HG03571 (cell line): Measurements from ENCODE around the gene LCN2.
"Not testable (repeated sequence)": the region's sequence is repeated elsewhere in the genome, so short reads cannot be mapped to it uniquely, and the experiment has no call there.

Experiments
- ATAC-seq: cut with Tn5 transposase; IDR thresholded peaks from one replicate; pipeline ENCODE4 v1.9.1; 2021; ENCODE audit not compliant: unreplicated experiment

Gene LCN2

DNA sequence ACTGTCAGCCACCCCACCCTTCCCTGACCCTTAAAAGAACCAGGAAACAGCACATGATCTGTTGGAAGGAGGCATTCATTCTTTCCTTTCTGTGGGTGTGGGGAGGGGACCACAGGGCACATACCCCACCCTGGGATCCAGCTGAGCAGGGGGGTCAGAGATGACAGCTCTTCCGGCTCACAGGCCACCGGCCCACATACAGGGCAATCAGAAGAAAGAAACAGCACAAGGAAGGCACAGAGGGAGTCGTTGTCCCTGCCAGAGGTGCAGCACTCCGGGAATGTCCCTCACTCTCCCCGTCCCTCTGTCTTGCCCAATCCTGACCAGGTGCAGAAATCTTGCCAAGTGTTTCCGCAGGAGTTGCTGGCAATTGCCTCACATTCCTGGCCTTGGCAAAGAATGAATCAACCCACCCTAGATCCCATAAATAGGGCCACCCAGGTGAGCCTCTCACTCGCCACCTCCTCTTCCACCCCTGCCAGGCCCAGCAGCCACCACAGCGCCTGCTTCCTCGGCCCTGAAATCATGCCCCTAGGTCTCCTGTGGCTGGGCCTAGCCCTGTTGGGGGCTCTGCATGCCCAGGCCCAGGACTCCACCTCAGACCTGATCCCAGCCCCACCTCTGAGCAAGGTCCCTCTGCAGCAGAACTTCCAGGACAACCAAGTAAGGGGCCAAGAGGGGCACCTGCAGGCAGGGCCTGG lies at the start of gene LCN2:
TSS of gene LCN2 (plus strand) at position 453 of the 701 bp plus-strand sequence. CDS start at position 526, 73 bp downstream.
- no peak for ATAC-seq

- no peak for ATAC-seq
Measured at GRCh38 chr9:128099932-128100491, 49.2 kb upstream of the LCN2 start.

- no peak for ATAC-seq
Measured at GRCh38 chr9:128100581-128100980, 48.7 kb upstream of the LCN2 start.

DNA sequence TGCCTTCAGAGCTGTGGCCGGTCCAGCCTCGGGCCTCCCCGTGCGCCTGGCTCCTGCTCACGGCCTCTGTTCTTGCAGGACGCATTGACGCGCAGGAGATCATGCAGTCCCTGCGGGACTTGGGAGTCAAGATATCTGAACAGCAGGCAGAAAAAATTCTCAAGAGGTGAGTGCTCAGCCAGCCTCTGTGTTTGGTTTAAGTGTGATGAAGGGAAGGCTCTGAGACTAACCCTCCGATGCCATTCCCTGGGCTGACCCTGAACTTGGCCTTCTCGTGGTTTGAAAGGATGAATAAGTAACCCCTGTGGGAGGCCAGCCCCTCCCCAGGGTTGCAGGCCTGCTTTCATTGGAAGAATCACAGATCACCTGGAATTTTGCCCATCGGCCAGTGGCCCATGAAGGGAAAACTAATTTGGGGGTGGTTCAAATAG lies 48.0 kb upstream of the LCN2 start:
- no peak for ATAC-seq

DNA sequence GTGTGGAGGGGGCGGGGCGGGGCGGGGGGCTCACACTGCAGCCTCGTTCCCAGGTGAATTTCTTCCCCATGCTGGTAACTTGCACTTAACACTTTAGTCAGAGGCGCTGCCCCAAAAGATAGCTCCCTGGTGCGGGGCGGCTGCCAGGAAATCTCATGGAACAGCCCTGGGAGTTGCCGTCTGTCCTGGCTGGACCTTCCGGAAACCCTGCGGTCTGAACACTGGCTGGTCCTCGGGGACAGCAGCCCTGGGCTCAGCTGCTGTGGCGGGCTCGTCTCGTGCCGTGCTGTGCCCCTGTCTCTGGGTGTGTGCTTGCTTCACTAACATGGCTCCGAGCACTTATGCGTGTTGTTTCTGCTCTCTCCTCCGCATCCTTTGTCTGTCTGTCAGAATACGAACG lies 47.6 kb upstream of the LCN2 start:
- no peak for ATAC-seq

- ATAC-seq: no peak
Measured at GRCh38 chr9:128102196-128102595, 47.1 kb upstream of the LCN2 start.

DNA sequence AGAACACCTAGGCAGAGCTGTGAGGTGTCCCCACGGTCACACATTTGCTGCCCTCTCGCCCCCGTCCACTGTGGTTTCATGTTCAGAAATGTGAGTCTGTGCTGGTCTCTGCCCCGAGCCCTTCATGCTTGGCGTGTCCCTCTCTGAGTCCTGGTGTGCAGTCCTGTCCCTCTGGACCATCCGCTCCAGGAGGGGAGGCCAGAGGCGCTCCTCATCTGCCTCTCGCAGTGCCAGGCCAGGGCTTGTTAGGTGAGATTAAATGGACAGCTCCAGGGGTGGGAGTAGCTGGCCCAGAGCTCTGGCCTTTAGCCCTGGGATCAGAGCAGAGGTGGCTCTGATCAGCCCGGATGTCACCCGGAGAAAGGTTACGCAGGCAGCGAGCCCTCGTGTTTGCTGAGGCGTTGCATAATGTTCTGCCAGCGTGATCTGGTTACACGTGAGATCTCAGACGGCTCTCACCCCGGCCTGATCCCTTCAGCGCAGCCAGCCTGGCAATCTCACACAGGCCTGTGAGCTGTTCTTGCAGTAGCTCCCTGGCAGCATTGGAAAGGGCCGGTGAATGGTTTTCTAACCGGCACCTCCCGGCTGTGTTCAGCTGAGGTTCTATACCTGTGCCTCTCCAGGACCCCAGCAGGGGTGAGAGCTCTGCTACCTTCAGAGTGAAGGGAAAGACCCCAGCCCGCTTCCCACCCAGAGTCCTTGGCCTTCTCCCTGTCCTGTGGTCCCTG lies 46.2 kb upstream of the LCN2 start:
- no peak for ATAC-seq

DNA sequence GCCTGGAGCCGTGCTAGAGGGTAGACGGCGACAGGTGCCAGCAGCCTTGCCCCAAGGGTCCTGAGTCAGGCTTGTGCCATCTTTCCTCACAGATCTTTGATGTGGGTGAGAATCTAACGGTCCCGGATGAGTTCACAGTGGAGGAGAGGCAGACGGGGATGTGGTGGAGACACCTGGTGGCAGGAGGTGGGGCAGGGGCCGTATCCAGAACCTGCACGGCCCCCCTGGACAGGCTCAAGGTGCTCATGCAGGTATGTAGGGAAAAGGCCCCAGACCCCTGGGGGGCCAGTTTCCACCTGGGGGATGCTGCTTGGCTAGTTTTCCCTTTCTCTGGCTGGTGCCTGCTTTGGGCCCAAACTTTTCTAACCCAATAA lies 45.7 kb upstream of the LCN2 start:
- no peak for ATAC-seq

DNA sequence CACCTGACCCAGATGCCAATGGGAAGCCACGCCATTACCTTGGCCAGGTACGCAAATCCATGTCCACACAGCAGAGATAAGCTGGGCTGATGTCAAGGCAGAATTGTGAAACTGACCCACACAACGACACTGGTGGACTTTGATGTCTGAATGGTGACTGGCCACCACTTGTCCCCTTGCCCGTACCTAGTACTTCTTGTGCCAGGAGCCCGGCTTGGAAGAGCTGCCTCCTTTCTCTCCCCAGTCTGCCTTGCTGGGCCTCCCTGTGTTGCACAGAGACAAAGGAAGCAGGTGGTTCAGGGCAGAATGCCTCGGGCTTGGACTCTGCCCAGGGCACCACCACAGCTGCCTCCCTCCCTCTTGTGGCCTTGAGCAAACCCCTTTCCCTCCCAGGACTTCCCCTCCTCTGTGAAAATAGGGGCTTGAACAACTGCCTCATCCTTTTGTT lies 45.1 kb upstream of the LCN2 start:
- no peak for ATAC-seq

DNA sequence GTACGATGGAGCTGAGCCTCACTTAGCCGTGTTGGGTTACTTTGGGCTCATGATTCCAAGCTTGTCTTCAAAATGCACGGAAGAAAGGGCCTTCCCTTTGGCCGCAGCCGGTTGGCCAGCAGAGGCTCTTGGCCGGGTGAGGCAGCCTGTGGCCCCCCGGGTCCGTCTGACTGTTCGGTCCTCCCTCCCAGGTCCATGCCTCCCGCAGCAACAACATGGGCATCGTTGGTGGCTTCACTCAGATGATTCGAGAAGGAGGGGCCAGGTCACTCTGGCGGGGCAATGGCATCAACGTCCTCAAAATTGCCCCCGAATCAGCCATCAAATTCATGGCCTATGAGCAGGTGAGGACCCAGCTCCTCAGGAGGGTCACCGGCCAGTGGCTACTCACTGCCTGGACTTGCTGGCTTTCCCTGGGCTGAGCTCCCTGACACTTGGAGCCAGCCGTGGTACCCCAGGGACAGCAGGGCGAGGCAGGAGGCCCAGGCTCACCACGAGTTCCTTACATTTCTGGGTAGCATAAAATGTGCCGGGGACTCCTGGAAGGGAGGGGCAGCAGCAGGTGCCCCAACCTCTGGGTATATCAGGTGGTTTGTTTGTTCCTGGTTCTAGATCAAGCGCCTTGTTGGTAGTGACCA lies 43.6 kb upstream of the LCN2 start:
- no peak for ATAC-seq

GRCh38 chr9:128106181-128106939 lies 42.9 kb upstream of the LCN2 start:
- no peak for ATAC-seq

DNA sequence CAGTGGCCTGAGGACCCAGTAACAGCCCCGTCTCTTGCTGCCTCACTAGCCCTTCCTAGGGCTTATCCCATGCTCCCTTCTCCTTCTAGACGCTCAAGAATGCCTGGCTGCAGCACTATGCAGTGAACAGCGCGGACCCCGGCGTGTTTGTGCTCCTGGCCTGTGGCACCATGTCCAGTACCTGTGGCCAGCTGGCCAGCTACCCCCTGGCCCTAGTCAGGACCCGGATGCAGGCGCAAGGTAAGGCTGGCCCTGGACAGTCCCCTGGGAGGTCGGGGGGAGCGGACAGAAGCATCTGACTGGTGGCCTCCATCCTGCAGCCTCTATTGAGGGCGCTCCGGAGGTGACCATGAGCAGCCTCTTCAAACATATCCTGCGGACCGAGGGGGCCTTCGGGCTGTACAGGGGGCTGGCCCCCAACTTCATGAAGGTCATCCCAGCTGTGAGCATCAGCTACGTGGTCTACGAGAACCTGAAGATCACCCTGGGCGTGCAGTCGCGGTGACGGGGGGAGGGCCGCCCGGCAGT lies 42.2 kb upstream of the LCN2 start:
- ATAC-seq: no peak

- ATAC-seq: no peak
Measured at GRCh38 chr9:128107468-128108268, 41.6 kb upstream of the LCN2 start.

DNA sequence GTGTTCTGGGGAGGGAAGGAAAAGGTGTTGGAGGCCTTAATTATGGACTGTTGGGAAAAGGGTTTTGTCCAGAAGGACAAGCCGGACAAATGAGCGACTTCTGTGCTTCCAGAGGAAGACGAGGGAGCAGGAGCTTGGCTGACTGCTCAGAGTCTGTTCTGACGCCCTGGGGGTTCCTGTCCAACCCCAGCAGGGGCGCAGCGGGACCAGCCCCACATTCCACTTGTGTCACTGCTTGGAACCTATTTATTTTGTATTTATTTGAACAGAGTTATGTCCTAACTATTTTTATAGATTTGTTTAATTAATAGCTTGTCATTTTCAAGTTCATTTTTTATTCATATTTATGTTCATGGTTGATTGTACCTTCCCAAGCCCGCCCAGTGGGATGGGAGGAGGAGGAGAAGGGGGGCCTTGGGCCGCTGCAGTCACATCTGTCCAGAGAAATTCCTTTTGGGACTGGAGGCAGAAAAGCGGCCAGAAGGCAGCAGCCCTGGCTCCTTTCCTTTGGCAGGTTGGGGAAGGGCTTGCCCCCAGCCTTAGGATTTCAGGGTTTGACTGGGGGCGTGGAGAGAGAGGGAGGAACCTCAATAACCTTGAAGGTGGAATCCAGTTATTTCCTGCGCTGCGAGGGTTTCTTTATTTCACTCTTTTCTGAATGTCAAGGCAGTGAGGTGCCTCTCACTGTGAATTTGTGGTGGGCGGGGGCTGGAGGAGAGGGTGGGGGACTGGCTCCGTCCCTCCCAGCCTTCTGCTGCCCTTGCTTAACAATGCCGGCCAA lies 40.8 kb upstream of the LCN2 start:
- ATAC-seq: no peak

DNA sequence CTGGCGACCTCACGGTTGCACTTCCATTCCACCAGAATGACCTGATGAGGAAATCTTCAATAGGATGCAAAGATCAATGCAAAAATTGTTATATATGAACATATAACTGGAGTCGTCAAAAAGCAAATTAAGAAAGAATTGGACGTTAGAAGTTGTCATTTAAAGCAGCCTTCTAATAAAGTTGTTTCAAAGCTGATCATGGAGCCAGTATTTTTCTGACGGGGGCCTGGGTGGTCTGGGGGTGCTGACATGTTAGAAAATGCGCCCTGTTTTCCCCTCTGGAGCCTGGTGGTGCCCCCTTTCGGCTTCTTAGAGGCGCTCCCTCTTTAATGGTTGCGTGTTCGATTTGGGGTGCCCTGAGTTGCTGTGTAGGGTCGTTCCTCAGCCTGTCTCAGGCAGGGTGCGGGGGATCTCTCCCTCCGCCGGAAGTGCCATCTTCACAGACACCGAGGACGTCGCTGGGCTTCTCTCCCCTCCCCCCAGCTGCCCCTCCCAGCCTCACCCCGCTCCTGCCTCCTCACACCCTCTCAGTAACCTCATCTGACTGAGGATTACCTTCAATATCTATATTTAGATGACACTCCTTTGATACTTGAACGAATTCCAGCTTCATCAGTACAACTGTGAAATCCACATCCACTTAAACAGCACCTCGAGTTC lies 40.1 kb upstream of the LCN2 start:
- ATAC-seq: no peak

GRCh38 chr9:128111726-128112125 lies 37.5 kb upstream of the LCN2 start:
- not testable (repeated sequence) for ATAC-seq

GRCh38 chr9:128113526-128114325 lies 35.5 kb upstream of the LCN2 start:
- no peak for ATAC-seq
